DOHH2 (cell line): Measurements from ENCODE around the gene MAPRE3.
A peak's percentile ranks its signal among the peaks of the same experiment; 100 is the strongest.

Experiments
- H3F3A ChIP-seq: fragments of 200-600 bp; sonication (generic), shearing (Covaris generic); 2 replicates; pipeline ENCODE4 v1.6.0; 2016; ENCODE audit warnings: antibody characterized with exemption, mild to moderate bottlenecking; ENCODE audit not compliant: control insufficient read depth, insufficient read depth
- H3K27ac ChIP-seq: fragments of 200-600 bp; sonication (generic); 2 replicates; pipeline ENCODE4 v1.5.1; 2014; ENCODE audit warnings: low read depth, mild to moderate bottlenecking, low read length, moderate library complexity
- H3K27me3 ChIP-seq: fragments of 200-600 bp; sonication (generic); 2 replicates; pipeline ENCODE4 v1.6.1; 2014; ENCODE audit warnings: mild to moderate bottlenecking, low read length, mixed read lengths; ENCODE audit not compliant: control insufficient read depth
- H3K36me3 ChIP-seq: fragments of 200-600 bp; sonication (generic); 2 replicates; pipeline ENCODE4 v1.6.1; 2014; ENCODE audit warnings: mild to moderate bottlenecking, low read length, moderate library complexity, mixed read lengths; ENCODE audit not compliant: control insufficient read depth
- H3K4me1 ChIP-seq: fragments of 200-600 bp; sonication (generic); 2 replicates; pipeline ENCODE4 v1.6.1; 2014; ENCODE audit warnings: mild to moderate bottlenecking, low read length, mixed read lengths; ENCODE audit not compliant: control insufficient read depth
- H3K4me2 ChIP-seq: fragments of 200-600 bp; sonication (generic); 2 replicates; pipeline ENCODE4 v1.6.0; 2014; ENCODE audit warnings: mild to moderate bottlenecking, low read length, moderate library complexity
- H3K4me3 ChIP-seq: fragments of 200-600 bp; sonication (generic); 2 replicates; pipeline ENCODE4 v1.5.1; 2014; ENCODE audit warnings: mild to moderate bottlenecking, low read length, mixed read lengths
- H3K79me2 ChIP-seq: fragments of 200-600 bp; sonication (generic); 2 replicates; pipeline ENCODE4 v1.6.1; 2014; ENCODE audit warnings: mild to moderate bottlenecking, low read length, mixed read lengths; ENCODE audit not compliant: control insufficient read depth
- H3K9me2 ChIP-seq: fragments of 200-600 bp; sonication (generic); replicated peaks from 2 replicates; pipeline ENCODE4 v1.6.1; 2014; ENCODE audit warnings: mild to moderate bottlenecking, low read length, mixed read lengths; ENCODE audit not compliant: control insufficient read depth
- H3K9me3 ChIP-seq: fragments of 200-600 bp; sonication (generic); 2 replicates; pipeline ENCODE4 v1.6.1; 2014; ENCODE audit warnings: antibody characterized with exemption, low read length, mixed read lengths; ENCODE audit not compliant: control insufficient read depth, insufficient read depth
- H4K20me1 ChIP-seq: fragments of 200-600 bp; sonication (generic); 2 replicates; pipeline ENCODE4 v1.6.0; 2014; ENCODE audit warnings: low read depth, mild to moderate bottlenecking, antibody characterized with exemption, low read length, moderate library complexity; ENCODE audit not compliant: control insufficient read depth, insufficient read depth
- EZH2phosphoT487 ChIP-seq: fragments of 200-600 bp; sonication (generic); IDR thresholded peaks from 2 replicates; pipeline ENCODE4 v1.6.1; 2017; ENCODE audit warnings: borderline replicate concordance, mild to moderate bottlenecking, antibody characterized with exemption, low read length, moderate library complexity, mixed read lengths
- TF ChIP-seq, protein P1 (sequence below): fragments of 200-600 bp; sonication (generic); IDR thresholded peaks from one replicate; pipeline ENCODE4 v1.5.1; 2014; ENCODE audit warnings: antibody characterized with exemption, mild to moderate bottlenecking, low read depth, low read length; ENCODE audit not compliant: poor library complexity, severe bottlenecking

MAPRE3 gene

DNA sequence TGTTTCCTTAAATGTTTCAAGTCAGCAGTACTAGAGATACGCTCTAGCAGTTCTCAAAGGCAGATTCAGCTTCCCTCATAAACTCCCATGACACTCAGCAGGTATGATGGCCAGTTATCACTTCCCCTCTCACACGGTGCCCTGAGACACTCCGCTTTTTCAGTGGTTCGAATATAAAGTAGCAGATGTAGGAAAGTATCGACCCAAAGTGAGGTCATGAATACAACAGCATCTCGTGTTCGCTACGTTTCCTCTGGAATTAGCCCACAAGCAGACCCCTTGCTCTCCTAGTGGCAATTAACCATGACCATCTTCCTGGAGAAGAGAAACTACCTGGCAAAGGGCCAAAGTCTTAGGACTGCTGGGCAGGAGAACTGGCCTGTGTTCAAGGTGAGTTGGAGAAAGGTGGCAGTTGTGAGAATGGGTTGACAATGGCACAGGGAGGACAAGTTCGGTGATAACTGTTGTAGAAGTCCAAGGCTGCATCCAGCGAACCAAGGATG is 71.8 kb downstream of the MAPRE3 start:
- peak overlapping the region; percentile 52; the same call in 1 of the 2 replicates for H3K27ac ChIP-seq
- H3K4me2 ChIP-seq: peak overlapping the region; percentile 38
- no peaks in the 10 kb centered on the region for H3K9me2 ChIP-seq
- no peaks in the 10 kb centered on the region for H3K9me3 ChIP-seq
- H4K20me1 ChIP-seq: no peaks in the 10 kb centered on the region
- peaks cover 11% of the 10 kb centered on the region for H3F3A ChIP-seq
- no peaks in the 10 kb centered on the region for H3K27me3 ChIP-seq
- TF ChIP-seq, protein P1, sequence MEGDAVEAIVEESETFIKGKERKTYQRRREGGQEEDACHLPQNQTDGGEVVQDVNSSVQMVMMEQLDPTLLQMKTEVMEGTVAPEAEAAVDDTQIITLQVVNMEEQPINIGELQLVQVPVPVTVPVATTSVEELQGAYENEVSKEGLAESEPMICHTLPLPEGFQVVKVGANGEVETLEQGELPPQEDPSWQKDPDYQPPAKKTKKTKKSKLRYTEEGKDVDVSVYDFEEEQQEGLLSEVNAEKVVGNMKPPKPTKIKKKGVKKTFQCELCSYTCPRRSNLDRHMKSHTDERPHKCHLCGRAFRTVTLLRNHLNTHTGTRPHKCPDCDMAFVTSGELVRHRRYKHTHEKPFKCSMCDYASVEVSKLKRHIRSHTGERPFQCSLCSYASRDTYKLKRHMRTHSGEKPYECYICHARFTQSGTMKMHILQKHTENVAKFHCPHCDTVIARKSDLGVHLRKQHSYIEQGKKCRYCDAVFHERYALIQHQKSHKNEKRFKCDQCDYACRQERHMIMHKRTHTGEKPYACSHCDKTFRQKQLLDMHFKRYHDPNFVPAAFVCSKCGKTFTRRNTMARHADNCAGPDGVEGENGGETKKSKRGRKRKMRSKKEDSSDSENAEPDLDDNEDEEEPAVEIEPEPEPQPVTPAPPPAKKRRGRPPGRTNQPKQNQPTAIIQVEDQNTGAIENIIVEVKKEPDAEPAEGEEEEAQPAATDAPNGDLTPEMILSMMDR: no peak
- no peak for TF ChIP-seq EZH2phosphoT487
- H3K4me3 ChIP-seq: no peak overlapping the region
- H3K79me2 ChIP-seq: no peaks in the 10 kb centered on the region
- peaks cover 53% of the 10 kb centered on the region for H3K36me3 ChIP-seq
- peaks cover 24% of the 10 kb centered on the region for H3K4me1 ChIP-seq

DNA sequence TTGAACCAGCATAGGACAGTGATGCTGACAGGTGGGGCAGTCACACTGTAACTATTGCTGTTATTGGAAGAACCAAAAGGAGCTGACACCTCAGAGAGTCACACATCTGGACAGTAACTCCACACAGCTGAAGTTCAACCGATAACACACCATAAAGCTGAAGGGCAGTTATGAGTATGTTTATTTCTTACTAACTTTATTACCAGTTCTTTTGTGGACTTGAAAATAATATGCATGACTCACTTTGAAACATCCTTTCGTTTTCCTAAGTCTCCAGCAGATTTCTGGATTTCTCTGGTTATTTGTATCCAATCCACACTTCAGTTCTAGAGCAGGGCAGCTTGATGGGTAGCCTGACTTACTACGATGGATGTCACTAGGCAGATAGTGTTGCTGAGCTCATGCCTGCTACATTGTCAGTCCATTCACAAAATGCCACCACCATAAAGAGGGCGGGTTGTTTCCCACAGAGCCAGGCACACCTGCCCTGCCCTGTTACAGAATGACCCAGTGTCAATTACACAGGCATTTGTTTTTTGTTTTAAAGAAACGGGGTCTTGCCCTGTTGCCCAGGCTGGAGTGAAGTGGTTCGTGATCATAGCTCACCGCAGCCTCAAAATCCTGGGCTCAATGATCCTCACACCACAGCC is 72.7 kb downstream of the MAPRE3 start:
- H3K27ac ChIP-seq: no peak overlapping the region
- no peaks in the 10 kb centered on the region for H3K9me2 ChIP-seq
- H3K27me3 ChIP-seq: no peaks in the 10 kb centered on the region
- no peak for TF ChIP-seq EZH2phosphoT487
- TF ChIP-seq, protein P1: no peak
- H3K9me3 ChIP-seq: no peaks in the 10 kb centered on the region
- peaks cover 44% of the 10 kb centered on the region for H3K36me3 ChIP-seq
- peaks cover 16% of the 10 kb centered on the region for H3F3A ChIP-seq
- H3K4me1 ChIP-seq: peaks cover 24% of the 10 kb centered on the region
- no peak overlapping the region for H3K4me3 ChIP-seq
- no peaks in the 10 kb centered on the region for H3K79me2 ChIP-seq
- no peaks in the 10 kb centered on the region for H4K20me1 ChIP-seq
- H3K4me2 ChIP-seq: no peak overlapping the region

DNA sequence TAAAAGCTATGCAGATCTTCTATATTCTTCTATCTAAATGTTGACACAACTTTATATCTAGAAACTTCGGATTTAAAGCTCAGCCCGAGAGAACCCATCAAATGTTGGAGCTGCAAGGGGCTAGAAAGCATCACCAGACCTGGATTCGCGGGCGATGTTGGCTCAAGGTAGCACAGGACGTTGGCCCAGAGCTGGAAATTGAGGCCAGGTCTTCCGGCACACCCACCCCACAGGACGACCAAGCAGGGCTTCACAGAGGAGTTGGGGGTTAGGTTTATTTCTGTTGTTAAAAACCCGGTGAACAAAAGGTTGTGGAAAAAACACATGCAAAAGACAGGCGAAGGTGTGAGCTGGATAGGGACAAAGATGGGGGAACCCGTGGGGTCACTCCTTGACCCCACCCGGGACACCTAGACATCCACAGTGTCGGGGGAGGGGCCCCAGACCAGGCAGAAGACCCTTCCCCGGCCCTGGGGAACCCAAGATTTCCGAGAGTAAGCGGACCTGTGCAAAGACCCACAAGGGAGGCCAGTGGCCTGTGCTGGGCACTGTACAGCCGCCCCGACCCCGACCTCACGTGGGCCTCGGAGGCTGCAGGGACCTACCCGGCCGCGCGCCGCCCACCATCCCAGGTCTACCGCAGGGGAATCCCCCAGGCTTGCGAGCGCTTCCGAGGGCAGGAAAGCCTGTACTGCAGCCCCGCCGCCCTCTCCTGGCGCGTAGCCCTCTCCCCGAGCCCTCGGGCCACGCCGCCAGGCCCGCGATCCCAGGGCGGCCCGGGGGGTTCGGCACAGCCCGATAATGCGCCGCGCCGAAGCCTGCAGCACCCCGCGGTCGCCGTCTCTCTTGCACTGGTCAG is 79.2 kb downstream of the MAPRE3 start:
- H3K4me1 ChIP-seq: peaks cover 16% of the 10 kb centered on the region
- no peaks in the 10 kb centered on the region for H3K9me2 ChIP-seq
- H3K4me3 ChIP-seq: peak overlapping the region; percentile 85
- H3K9me3 ChIP-seq: no peaks in the 10 kb centered on the region
- H3F3A ChIP-seq: peaks cover 12% of the 10 kb centered on the region
- H3K36me3 ChIP-seq: peaks cover 8% of the 10 kb centered on the region
- H4K20me1 ChIP-seq: no peaks in the 10 kb centered on the region
- TF ChIP-seq, protein P1: no peak
- no peak for TF ChIP-seq EZH2phosphoT487
- peak overlapping the region; percentile 81 for H3K27ac ChIP-seq
- H3K79me2 ChIP-seq: peaks cover 4% of the 10 kb centered on the region
- H3K4me2 ChIP-seq: peak overlapping the region; percentile 93
- H3K27me3 ChIP-seq: no peaks in the 10 kb centered on the region
